OCI-M2 (cell line): ENCODE results near the gene APLF.
"Not testable (repeated sequence)": the region's sequence is repeated elsewhere in the genome, so short reads cannot be mapped to it uniquely, and the experiment has no call there.

Experiments used
- DNase-seq: peaks from one replicate; lab custom pipeline; 2025; ENCODE audit not compliant: unreplicated experiment; lab: John Stamatoyannopoulos, UW

The APLF gene

DNA sequence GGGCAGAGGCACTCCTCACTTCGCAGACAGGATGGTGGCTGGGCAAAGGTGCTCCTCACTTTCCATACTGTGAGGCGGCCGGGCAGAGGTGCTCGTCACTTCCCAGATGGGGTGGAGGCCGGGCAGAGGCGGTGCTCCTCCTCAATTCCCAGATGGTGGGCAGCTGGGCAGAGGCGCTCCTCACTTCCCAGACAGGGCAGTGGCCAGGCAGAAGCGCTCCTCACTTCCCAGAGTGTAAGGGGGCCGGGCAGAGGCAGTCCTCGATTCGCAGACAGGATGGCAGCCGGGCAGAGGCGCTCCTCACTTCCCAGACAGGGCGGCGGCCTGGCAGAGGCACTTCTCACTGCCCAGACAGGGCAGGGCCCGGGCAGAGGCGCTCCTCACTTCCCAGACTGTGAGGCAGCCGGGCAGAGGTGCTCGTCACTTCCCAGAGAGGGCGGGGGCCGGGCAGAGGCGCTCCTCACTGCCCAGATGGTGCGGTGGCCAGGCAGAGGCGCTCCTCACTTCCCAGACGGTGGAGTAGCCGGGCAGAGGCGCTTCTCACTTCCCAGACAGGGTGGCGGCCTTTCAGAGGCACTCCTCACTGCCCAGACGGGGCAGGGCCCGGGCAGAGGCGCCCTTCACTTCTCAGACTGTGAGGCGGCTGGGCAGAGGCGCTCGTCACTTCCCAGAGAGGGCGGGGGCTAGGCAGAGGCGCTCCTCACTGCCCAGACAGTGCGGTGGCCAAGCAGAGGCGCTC is 60.1 kb downstream of the APLF start:
- not testable (repeated sequence) for DNase-seq

DNA sequence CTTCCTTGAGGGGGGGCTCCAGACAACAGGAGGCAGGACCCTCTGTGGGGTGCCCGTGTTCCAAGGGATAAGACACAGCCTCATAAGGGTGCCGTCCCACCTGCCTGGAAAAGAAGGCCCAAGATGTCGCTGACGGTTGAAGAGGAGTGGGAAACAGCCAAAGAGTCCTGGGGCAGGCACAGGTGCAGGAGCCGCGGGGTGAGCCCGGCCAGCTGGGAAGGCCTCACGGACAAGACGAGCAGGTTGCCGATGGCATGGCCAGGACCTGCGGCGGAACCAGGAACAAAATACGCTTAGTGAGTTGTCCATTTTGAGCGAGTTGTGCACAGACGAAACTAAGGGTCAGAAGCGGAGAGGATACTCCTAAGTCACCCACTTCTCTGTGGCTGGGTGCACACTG is 61.8 kb downstream of the APLF start:
- DNase-seq, result not testable (repeated sequence)

DNA sequence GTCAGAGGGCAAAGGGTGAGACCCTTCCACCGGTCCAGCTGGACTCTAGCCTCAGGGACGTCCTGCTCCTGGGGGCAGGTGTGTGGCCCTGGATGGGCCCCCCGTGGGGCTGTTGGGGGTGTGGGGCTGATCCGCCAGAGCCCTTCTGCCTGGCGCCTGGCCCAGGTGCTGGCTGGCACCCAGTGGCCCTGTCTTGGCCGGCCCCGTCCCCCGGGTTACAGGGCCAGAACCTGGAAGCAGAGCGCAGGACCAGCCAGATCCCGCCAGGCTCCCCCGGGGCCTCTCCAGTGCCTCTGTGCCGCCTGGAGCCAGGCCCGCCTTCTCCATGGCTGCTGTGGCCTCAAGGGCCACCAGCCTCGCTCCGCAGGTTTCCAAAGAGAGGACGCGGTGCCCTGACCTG is 62.3 kb downstream of the APLF start:
- DNase-seq, result not testable (repeated sequence)

DNA sequence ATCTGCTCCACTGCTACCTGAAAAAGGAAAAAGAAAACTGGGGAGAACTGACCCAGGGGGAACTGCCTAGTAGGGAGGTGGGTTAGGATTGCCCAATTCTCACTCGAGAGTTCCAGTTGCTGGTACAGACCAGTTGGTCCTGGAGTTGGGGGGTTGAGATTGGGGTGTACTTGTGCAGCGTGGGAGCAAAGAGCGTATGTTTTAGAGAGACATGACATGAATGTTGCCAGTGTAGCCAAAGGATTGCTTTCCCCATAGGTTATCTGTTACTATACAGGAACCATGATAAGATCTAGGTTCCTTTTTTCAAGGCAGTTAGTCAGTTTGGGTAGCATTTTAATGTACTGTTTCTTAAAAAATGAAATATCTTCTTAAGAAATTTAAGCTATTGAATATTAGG is 68.6 kb downstream of the APLF start:
- DNase-seq, result no peak

DNA sequence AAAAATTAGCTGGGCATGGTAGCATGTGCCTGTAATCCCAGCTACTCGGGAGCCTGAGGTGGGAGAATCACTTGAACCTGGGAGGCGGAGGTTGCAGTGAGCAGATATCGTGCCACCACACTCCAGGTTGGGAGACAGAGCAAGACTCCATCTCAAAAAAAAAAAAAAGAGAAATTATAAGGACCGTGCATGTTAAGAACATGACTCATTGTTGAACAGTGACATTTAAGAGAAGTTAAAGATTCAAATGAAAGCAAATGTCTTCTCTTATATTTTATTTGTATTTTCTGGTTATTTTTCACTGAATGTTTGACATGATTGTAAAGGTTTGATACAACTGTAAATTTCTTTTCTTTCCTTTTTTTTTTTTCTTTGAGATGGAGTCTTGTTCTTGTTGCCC is 69.6 kb downstream of the APLF start:
- DNase-seq, result no peak

DNA sequence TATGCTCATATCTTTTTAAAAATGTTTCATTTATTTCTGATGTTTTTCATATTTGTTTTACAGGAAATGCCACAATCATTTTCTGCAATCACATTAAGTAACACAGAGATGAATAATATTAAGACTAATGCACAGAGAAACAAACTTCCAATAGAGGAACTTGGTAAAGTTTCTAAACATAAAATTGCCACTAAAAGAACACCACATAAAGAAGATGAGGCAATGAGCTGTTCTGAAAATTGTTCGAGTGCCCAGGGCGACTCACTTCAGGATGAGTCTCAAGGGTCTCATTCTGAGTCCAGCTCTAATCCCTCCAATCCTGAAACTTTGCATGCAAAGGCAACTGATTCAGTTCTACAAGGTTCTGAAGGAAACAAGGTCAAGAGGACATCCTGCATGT is 70.4 kb downstream of the APLF start:
- no peak for DNase-seq

DNA sequence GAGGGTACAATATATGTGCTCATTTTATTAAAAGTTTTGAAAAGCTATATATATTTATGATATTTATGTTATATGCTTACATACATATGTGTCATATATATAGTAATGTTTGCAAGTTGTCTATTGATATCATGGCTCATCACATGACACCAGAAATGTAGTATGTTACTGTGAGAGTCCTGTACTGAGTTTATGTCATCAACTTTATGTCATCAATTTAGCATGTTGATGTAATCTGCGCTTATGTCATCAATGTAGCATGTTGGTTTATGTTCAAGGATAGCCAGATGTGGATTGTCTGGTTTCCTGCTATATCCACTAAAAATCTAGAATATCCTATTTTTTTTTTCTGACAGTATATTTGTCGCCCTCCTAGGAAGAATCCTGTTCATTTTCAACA is 77.4 kb downstream of the APLF start:
- no peak for DNase-seq

DNA sequence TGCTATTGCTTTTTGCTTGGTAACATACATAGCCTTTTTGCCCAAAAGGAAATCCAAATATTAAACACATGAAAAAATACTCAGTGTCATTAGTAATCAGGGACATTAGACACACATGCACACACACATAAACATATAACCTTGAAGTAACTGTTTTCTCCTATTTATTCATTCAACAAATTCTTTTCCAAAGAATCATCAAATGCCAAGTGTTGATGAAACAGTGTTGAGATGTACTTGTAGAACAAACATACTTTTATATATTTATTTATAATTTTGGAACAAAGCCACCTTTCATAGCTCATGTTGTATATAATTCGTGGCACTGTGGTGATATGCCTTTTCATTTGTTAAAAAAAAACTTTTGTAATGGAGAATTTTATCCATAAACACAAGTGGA is 81.0 kb downstream of the APLF start:
- no peak for DNase-seq

DNA sequence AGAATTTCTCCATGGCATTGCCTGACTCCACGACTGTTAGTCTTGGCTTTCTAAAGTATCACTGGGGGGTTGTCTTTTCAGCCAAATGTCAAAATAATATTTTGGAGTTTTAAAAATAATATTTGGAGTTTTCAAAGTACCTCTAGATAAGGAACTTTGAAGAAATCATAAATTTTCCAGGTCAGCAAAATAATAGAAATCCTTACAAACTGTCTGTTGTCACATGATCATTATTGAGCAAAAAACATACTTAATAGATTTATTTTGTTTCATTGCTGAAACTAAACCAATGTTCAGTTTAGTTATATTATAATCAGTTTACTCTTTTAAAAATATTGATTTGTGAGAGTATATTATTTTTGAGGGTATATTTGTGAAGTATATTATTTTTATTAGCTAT is 85.7 kb downstream of the APLF start:
- DNase-seq, result no peak

DNA sequence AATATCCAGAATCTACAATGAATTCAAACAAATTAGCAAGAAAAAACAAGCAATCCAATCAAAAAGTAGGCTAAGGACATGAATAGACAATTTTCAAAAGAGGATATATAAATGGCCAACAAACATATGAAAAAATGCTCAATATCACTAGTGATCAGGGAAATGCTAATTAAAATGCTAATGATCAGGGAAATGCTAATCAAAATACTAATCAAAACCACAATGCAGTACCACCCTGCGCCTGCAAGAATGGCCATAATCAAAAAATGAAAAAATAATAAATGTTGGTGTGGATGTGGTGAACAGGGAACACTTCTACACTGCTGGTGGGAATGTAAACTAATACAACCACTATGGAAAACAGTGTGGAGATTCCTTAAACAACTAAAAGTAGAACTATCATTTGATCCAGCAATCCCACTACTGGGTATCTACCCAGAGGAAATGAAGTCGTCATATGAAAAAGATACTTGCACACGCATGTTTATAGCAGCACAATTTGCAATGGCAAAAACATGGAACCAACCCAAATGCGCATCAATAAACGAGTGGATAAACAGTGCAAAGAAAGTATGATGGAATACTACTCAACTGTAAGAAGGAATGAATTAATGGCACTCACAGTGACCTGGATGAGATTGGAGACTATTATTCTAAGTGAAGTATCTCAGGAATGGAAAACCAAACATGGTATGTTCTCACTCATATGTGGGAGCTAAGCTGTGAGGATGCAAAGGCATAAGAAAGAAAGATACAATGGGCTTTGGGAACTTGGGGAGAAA is 88.2 kb downstream of the APLF start:
- DNase-seq, result not testable (repeated sequence)

DNA sequence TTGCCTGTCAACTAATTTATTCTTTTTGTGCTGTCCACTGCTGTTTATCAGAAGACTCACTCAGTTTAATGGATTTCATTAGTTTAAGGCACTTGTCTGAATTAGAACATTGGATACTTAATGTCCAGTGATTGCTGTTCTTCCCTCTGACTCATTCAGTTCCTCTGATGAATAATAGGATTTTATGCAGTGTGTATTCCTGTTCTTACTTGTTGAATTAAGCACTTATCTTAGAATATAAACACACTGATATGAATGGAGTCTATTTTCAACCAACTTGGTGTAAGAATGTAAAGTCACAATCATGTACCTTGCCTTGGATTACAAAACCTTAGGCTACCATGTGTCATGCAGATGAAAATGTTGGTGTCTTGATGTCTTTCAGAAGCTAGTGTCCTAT is 89.0 kb downstream of the APLF start:
- no peak for DNase-seq

DNA sequence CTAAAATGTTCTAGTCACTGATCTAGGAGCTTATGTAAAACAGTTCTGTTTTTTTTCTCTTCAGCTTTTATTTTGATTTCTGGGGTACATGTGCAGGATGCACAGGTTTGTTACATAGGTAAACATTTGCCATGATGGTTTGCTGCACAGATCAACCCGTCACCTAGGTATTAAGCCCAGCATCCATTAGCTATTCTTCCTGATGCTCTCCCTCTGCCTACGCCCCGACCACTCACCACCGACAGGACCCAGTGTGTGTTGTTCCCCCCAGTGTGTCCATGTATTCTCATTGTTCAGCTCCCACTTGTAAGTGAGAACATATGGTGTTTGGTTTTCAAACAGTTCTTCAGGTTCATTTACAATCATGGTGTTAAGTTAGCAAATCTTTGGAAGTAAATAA is 91.2 kb downstream of the APLF start:
- DNase-seq, result no peak

DNA sequence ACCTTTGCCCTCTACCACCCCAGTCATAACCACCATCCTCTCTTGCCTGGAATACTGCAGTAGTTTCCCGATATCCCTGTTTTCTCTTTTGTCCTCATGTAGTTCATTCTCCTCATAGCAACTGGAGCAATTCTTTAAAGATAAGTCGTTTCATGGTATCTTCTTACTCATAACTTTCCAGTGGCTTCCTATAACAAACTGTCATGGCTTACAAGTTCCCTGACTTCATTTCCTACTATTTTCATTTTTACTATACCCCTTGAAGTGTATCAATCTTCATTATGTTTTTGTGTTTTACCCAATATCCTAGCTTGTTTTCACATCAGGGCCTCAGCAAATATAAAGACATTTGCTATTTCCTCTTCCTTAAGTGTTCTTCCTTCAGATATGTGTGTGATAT is 92.3 kb downstream of the APLF start:
- no peak for DNase-seq

DNA sequence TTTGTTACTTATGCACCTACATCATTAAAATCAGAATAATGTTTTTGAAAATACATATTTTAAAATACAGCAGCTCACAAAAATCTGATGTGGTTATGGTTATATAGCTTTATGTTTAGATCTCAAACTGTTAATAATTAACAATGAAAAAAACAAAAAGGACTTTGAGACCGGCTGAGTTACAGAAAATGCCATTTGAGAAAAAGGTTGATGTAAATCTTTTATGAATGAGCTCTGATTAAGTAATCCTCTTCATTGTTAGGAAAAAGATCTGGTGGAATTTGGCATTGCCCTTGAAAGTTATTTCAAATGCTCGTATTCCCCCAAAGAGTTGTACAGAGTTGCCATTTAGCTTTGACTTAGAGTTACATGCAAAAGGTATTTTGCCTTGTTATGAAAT is 93.2 kb downstream of the APLF start:
- DNase-seq, result no peak

DNA sequence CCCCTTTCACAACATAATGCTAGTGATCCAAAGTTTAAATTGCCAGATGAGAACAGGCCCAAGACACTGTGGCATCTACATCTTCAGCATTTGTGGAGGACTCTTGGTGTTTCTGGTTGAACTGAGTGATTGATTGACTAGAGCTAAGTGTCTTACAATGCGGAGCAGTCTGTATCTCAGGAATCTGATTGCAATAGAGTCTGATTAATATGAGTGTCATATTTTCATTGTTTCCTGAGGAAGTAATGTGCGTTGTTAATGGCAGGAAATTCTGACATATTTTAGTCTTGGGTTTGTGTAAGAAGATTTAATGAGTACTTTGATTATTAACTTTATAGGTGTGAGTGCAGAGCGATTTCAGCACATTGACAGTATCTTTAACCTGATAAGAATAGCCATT is 94.0 kb downstream of the APLF start:
- DNase-seq, result no peak

DNA sequence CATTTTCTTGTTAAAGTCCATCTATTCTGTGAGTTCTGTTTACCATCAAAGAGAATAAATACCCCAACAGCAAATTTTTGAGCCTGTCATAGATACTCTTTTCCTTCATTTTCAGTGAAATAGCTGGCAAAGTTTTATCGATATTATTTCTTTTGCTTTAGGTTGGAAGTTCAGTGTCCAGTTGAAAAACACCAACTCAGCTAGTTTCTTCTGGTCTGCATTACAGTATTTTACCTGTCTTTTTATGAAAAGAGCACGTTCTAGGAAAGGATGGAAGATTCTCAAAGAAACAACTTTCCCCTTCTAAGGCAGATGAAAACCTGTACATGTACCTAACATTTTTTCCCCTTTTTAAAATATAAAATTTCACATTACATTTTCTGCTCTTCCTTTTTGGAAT is 95.5 kb downstream of the APLF start:
- DNase-seq, result no peak

DNA sequence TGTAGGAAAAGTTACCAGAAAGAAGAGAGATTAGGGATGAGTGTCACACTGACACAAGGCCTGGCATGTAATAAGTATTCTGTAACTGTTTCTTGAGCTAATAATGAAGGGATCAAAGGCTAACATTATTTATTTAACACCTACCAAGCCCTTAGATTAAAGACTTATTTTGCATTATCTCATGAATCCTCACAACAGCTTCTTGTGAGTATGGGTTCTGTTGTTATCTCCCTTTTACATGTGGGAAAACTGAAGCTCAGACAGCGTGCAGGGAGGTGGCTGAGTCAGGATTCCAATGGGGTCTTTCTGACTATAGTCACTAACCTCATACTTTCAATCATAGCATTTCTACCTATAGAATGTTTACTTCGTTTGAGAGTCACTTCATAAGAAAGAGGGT is 97.0 kb downstream of the APLF start:
- no peak for DNase-seq

DNA sequence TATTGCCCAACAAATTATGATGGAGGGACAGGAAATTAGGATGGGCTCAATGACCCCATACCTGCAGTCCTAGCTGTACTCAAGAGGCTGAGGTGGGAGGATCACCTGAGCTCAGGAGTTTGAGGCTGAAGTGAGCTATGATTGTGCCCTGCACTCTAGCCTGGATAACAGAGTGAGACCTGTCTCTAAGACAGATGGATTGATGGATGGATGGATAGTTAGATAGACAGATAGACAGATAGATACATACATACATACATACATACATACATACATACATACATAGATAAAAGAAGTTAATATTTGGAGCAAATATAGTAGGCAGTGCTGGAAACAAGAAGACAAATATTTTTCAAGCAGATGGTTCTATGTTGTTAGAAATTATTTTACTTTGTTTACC is 97.9 kb downstream of the APLF start:
- no peak for DNase-seq

DNA sequence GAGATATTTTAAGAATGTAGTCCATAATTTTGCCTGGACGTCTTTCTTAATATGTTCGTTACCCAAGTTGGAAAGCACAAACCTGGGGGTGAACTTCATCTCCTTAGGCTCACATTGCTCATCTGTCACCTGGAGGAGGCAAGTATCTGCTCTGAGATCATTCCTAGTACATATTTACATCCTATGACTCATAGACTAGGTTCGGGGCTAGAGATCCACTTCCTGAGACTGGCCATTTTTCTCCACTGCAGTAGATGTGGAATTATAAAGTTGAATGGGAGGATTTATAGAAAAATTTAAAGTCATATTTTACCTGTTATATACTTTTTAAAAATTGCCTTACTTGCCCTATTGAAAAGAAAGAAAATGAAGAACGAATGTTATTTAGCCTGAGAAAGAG is 98.5 kb downstream of the APLF start:
- DNase-seq, result no peak

DNA sequence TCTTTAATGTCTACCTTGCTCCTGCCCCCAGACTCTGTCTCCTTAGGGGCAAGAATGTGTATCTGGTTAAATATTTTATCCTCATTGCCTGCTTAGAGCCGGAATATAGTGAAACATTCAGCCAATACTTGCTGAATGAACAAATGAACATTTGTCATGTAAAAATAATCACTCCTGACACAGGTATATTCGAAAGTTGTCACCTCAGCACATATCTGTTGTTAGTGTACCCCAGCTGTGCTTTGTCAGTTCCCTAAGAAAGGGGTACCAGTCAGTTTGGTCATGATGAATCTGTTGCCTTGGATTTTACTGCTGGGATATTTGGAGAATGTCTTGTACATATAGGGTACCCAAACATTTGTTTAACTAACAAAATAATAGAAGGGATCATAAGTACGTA is 99.0 kb downstream of the APLF start:
- no peak for DNase-seq

DNA sequence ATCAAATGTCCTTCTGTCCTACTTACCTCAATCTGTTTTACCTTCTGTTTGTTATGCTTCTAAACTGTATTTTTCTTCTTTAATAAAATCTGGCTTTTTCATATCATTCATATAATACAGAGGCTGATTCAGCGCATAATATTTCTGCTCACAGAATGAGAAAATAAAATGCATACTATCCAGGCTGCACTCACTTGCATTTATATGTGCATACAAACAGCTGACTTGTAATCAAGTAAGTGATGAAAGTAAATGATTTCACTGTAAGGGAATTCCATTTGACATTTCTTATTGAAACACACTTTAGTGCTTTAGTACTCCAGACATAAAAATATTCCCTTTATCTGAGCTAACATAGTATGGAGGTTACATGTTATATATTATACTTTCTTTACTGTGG is 100.7 kb downstream of the APLF start:
- DNase-seq, result no peak

DNA sequence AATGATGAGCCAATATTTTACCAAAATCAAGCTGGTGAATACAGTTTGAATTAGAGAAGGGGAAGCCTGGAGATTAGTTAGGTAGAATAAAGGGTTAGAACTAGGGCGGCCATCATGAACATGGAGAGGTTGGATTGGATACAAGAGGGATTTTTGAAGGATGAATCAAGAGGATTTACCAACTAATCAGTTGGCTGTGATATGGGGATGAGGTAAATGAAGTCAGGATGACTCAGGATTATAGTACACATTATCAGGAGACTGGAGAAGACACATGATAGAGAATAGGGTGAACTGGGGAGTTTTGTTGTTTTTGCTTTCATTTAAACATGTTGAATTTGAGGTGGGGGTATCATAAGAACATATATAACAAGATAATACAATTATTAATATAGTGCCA is 102.2 kb downstream of the APLF start:
- no peak for DNase-seq

DNA sequence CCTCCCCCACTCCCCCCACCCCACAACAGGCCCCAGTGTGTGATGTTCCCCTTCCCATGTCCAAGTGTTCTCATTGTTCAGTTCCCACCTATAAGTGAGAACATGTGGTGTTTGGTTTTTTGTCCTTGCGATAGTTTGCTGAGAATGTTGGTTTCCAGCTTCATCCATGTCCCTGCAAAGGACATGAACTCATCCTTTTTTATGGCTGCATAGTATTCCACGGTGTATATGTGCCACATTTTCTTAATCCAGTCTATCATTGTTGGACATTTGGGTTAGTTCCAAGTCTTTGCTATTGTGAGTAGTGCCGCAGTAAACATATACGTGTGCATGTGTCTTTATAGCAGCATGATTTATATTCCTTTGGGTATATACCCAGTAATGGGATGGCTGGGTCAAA is 103.0 kb downstream of the APLF start:
- DNase-seq, result not testable (repeated sequence)
